Measurements from ENCODE around the gene AP4B1.

AP4B1 gene

GRCh38 chr1:113895098-113895497 lies 9.5 kb downstream of the AP4B1 start:
- DNase-seq (ENCODE audit: low spot score), result no peak

- DNase-seq (ENCODE audit: low spot score), result no peak
Observed at GRCh38 chr1:113893267-113893666, 11.3 kb downstream of the AP4B1 start.

- no peak for DNase-seq (ENCODE audit: low spot score)
Observed at GRCh38 chr1:113891631-113892220, 12.9 kb downstream of the AP4B1 start.

GRCh38 chr1:113890816-113891215 lies 13.8 kb downstream of the AP4B1 start:
- no peak for DNase-seq (ENCODE audit: low spot score)

- DNase-seq (ENCODE audit: low spot score), result no peak
Observed at GRCh38 chr1:113887402-113888175, 17.0 kb downstream of the AP4B1 start, which contains the start of gene BCL2L15. Gene BCL2L15 (minus strand): TSS chr1:113887581. CDS start chr1:113887375, 206 bp downstream.

- no peak for DNase-seq (ENCODE audit: low spot score)
Observed at GRCh38 chr1:113886417-113887401, 17.9 kb downstream of the AP4B1 start.

GRCh38 chr1:113881661-113882060 lies 22.9 kb downstream of the AP4B1 start:
- DNase-seq (ENCODE audit: low spot score), result no peak

GRCh38 chr1:113879739-113880038 lies 24.9 kb downstream of the AP4B1 start:
- no peak for DNase-seq (ENCODE audit: low spot score)

- no peak for DNase-seq (ENCODE audit: low spot score)
Observed at GRCh38 chr1:113876176-113876575, 28.4 kb downstream of the AP4B1 start.

GRCh38 chr1:113875714-113876113 lies 28.9 kb downstream of the AP4B1 start:
- DNase-seq (ENCODE audit: low spot score), result no peak

- no peak for DNase-seq (ENCODE audit: low spot score)
Observed at GRCh38 chr1:113874012-113874879, 30.4 kb downstream of the AP4B1 start.

GRCh38 chr1:113872219-113872935 lies 32.2 kb downstream of the AP4B1 start:
- no peak for DNase-seq (ENCODE audit: low spot score)

GRCh38 chr1:113871597-113872113 lies 32.9 kb downstream of the AP4B1 start, which contains the start of gene PTPN22:
Gene PTPN22 (minus strand): TSS chr1:113871712.
- DNase-seq (ENCODE audit: low spot score), result peak; percentile 74

GRCh38 chr1:113870778-113871177 lies 33.8 kb downstream of the AP4B1 start:
- no peak for DNase-seq (ENCODE audit: low spot score)

- DNase-seq (ENCODE audit: low spot score), result peak; percentile 56
Observed at GRCh38 chr1:113868387-113869083, 36.1 kb downstream of the AP4B1 start.

- DNase-seq (ENCODE audit: low spot score), result no peak
Observed at GRCh38 chr1:113861641-113862040, 43.0 kb downstream of the AP4B1 start.

GRCh38 chr1:113860891-113861290 lies 43.7 kb downstream of the AP4B1 start:
- peak; percentile 57 for DNase-seq (ENCODE audit: low spot score)

- no peak for DNase-seq (ENCODE audit: low spot score)
Observed at GRCh38 chr1:113859478-113860175, 45.0 kb downstream of the AP4B1 start.

- DNase-seq (ENCODE audit: low spot score), result no peak
Observed at GRCh38 chr1:113858982-113859381, 45.6 kb downstream of the AP4B1 start.
